Smooth muscle cell (in vitro differentiated cells): ENCODE results near the gene HDAC9. TPM values are rescaled to one million over a fixed set of nuclear protein-coding genes. Genes with fewer than 3 reads are reported as not detected.

Experiments used
- DNase-seq: peaks from one replicate; lab custom pipeline; 2025; ENCODE audit not compliant: unreplicated experiment; lab: John Stamatoyannopoulos, UW
- H2AFZ ChIP-seq: fragments of 200-600 bp; sonication (generic); 2 replicates; pipeline ENCODE4 v1.6.0; 2016; ENCODE audit warnings: antibody characterized with exemption, low read depth, mild to moderate bottlenecking
- H3F3A ChIP-seq: fragments of 200-600 bp; sonication (generic); 2 replicates; pipeline ENCODE4 v1.6.0; 2017; ENCODE audit warnings: antibody characterized with exemption, low read depth
- H3K27ac ChIP-seq: fragments of 200-600 bp; sonication (generic); 2 replicates; pipeline ENCODE4 v1.5.1; 2016; ENCODE audit warnings: low read depth, mild to moderate bottlenecking
- H3K27me3 ChIP-seq: fragments of 200-600 bp; sonication (generic); 2 replicates; pipeline ENCODE4 v1.6.1; 2016; ENCODE audit warnings: low read depth, mild to moderate bottlenecking
- H3K36me3 ChIP-seq: fragments of 200-600 bp; sonication (generic); 2 replicates; pipeline ENCODE4 v1.5.1; 2016; ENCODE audit warnings: low read depth
- H3K4me1 ChIP-seq: fragments of 200-600 bp; sonication (generic); 2 replicates; pipeline ENCODE4 v1.5.1; 2016; ENCODE audit warnings: low read depth
- H3K4me2 ChIP-seq: fragments of 200-600 bp; sonication (generic); 2 replicates; pipeline ENCODE4 v1.6.0; 2016; ENCODE audit warnings: mild to moderate bottlenecking
- H3K4me3 ChIP-seq: fragments of 200-600 bp; sonication (generic); 2 replicates; pipeline ENCODE4 v1.5.1; 2016; ENCODE audit warnings: mild to moderate bottlenecking
- H3K79me2 ChIP-seq: fragments of 200-600 bp; sonication (generic); 2 replicates; pipeline ENCODE4 v1.6.0; 2016; ENCODE audit warnings: low read depth, mild to moderate bottlenecking
- H3K9ac ChIP-seq: fragments of 200-600 bp; sonication (generic); 2 replicates; pipeline ENCODE4 v1.6.0; 2016; ENCODE audit warnings: low read depth
- H3K9me3 ChIP-seq: fragments of 200-600 bp; sonication (generic); replicated peaks from 2 replicates; pipeline ENCODE4 v1.5.1; 2016; ENCODE audit warnings: low read depth
- H4K20me1 ChIP-seq: fragments of 200-600 bp; sonication (generic); 2 replicates; pipeline ENCODE4 v1.6.0; 2016; ENCODE audit warnings: low read depth
- WGBS: methylation state at CpG from one replicate; pipeline ENCODE4 v1.1.7; 2016; ENCODE audit warnings: low lambda C conversion rate; 5-methylcytosine and 5-hydroxymethylcytosine counted together
- polyA plus RNA-seq: library from polyadenylated mRNA; unstranded; fragments of >200 nt; fragmentation: Nextera tagmentation; extraction: Ambion mirVana; gene quantifications from 2 replicates; pipeline ENCODE4 v1.2.1, GENCODE V29; 2016
- total RNA-seq: library from RNA; depleted of rRNA; stranded (reverse); fragments of >200 nt; gene quantifications from 2 replicates; pipeline ENCODE4 v1.2.3, GENCODE V29; 2014
- TF ChIP-seq, protein P1 (sequence below): fragments of 200-600 bp; sonication (generic); IDR thresholded peaks from 2 replicates; pipeline ENCODE4 v1.5.1; 2017; ENCODE audit warnings: borderline replicate concordance, mild to moderate bottlenecking, antibody characterized with exemption; ENCODE audit not compliant: insufficient read depth, poor library complexity, severe bottlenecking

HDAC9 gene
- total and polyA plus RNA-seq, 2 experiments from 2014 or later: 2.2 to 7.1 TPM

DNA sequence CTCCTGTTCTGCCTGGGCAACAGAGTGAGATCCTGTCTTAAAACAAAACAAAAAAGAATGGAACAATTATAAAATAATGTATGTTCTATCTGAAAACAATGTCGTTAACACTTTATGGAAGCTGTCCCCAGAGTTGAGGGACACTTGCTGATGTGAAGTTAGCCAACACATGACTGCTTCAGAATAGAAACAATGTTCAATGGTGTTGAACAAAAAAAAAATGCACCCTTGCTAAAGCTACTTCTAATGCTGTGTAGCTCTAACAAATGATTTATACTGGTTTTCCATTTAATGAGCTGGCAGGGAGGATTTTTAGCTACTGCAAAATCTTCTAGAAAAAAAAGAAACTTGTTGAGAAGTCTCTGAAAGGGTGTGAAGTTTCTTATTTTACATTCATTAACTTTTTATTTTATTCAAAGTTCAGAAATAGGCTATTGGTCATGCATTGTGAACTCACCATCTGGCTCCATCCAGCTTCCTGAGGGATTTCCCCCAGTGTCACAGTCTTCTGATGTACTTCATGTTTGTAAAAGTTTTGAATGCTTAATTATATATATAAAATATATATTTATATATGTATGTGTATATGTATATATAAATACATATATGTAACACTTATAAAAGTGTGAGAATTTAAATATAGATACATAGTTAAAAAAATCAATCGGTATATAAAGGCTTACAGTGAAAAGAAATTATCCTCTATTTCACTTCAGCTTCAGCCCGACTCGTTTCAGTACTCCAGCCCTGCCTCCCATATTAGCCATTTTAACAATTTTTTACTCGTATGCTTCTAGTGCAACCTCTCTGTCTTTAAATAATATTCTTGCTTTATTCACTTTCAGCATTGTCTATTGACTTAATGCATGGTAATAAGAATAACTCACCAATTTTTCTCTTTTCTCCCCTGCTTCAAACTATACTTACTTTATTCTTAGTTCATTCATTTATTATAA lies 35.0 kb downstream of the HDAC9 start:
- no peak for DNase-seq
- Histone ChIP-seq H2AFZ (no peak overlapping the region), H3F3A (no peaks in the 10 kb centered on the region), H3K27ac (no peak overlapping the region), H3K4me1 (peaks cover under 1% of the 10 kb centered on the region), H3K4me3 (no peak overlapping the region), H3K9ac (no peak overlapping the region), H4K20me1 (no peaks in the 10 kb centered on the region), H3K4me2 (no peak overlapping the region), H3K9me3 (no peaks in the 10 kb centered on the region), H3K27me3 (no peaks in the 10 kb centered on the region), H3K79me2 (no peaks in the 10 kb centered on the region), H3K36me3 (no peaks in the 10 kb centered on the region)
- TF ChIP-seq, protein P1, sequence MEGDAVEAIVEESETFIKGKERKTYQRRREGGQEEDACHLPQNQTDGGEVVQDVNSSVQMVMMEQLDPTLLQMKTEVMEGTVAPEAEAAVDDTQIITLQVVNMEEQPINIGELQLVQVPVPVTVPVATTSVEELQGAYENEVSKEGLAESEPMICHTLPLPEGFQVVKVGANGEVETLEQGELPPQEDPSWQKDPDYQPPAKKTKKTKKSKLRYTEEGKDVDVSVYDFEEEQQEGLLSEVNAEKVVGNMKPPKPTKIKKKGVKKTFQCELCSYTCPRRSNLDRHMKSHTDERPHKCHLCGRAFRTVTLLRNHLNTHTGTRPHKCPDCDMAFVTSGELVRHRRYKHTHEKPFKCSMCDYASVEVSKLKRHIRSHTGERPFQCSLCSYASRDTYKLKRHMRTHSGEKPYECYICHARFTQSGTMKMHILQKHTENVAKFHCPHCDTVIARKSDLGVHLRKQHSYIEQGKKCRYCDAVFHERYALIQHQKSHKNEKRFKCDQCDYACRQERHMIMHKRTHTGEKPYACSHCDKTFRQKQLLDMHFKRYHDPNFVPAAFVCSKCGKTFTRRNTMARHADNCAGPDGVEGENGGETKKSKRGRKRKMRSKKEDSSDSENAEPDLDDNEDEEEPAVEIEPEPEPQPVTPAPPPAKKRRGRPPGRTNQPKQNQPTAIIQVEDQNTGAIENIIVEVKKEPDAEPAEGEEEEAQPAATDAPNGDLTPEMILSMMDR: no peak
- 96% methylated on average over 5 of the region's 5 CpGs for WGBS

GRCh38 chr7:18531539-18531938 lies 36.0 kb downstream of the HDAC9 start:
- Histone ChIP-seq H3K79me2 (no peaks in the 10 kb centered on the region), H3K27me3 (no peaks in the 10 kb centered on the region), H3K4me1 (peaks cover 9% of the 10 kb centered on the region), H3K27ac (no peak overlapping the region), H3K36me3 (no peaks in the 10 kb centered on the region), H3K9ac (no peak overlapping the region), H4K20me1 (no peaks in the 10 kb centered on the region), H2AFZ (no peak overlapping the region), H3K4me2 (no peak overlapping the region), H3K9me3 (no peaks in the 10 kb centered on the region), H3K4me3 (no peak overlapping the region), H3F3A (no peaks in the 10 kb centered on the region)
- 96% methylated on average over 3 of the region's 3 CpGs for WGBS
- TF ChIP-seq, protein P1: no peak
- no peak for DNase-seq

GRCh38 chr7:18532813-18533212 lies 37.3 kb downstream of the HDAC9 start:
- Histone ChIP-seq H3K4me2 (no peak overlapping the region), H3K4me3 (no peak overlapping the region), H3K9me3 (no peaks in the 10 kb centered on the region), H3K27me3 (no peaks in the 10 kb centered on the region), H3F3A (no peaks in the 10 kb centered on the region), H3K9ac (no peak overlapping the region), H4K20me1 (no peaks in the 10 kb centered on the region), H3K27ac (no peak overlapping the region), H2AFZ (no peak overlapping the region), H3K36me3 (no peaks in the 10 kb centered on the region), H3K4me1 (peaks cover 9% of the 10 kb centered on the region), H3K79me2 (no peaks in the 10 kb centered on the region)
- TF ChIP-seq, protein P1: no peak
- DNase-seq: no peak
- WGBS: 88% methylated on average over 2 of the region's 2 CpGs

GRCh38 chr7:18534481-18534880 lies 38.9 kb downstream of the HDAC9 start:
- Histone ChIP-seq H3K27ac (no peak overlapping the region), H3K4me3 (no peak overlapping the region), H3K36me3 (no peaks in the 10 kb centered on the region), H3K27me3 (no peaks in the 10 kb centered on the region), H4K20me1 (no peaks in the 10 kb centered on the region), H3K4me1 (peaks cover 9% of the 10 kb centered on the region), H3K9me3 (no peaks in the 10 kb centered on the region), H3F3A (no peaks in the 10 kb centered on the region), H2AFZ (no peak overlapping the region), H3K79me2 (no peaks in the 10 kb centered on the region), H3K9ac (no peak overlapping the region), H3K4me2 (no peak overlapping the region)
- DNase-seq: no peak
- WGBS: 82% methylated on average over 5 of the region's 5 CpGs
- TF ChIP-seq, protein P1: no peak
